ENCODE data around the gene SF3B4. TPM values are rescaled to one million over a fixed set of nuclear protein-coding genes. Genes with fewer than 3 reads are reported as not detected.

The SF3B4 gene
- total and polyA plus RNA-seq, 2 of the 8 experiments (the other 6 are each of a cell fraction or from before 2014, with no cell fraction given): 81.1 to 122 TPM

DNA sequence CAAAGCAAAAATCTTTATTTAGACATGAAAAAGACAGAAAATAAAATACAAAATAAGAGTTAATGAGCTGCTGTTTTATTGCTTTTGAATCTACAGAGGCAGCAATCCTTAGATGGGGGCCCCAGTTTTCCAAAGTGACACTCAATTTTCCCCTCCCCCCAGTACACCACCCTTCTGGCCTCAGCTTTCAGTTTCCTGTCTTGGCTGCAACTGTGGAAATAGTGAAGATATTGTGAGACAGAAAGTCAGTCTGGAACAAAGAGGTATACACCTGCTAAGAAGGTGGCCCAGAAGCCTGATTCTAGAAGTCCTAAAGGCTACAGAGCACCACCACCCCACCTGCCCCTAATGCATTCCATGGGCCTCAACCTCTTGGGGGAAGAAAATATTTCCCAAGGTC is 10.2 kb upstream of the SF3B4 start:
- DNase-seq (ENCODE audit: low read depth in 1 of 2, low spot score in 2 of 2): no peak
- H3K56ac ChIP-seq (replicated peaks; ENCODE audit: insufficient read length, low read depth, low read length): no peak overlapping the region
- CTCF ChIA-PET (ENCODE audit: partially characterized antibody): interaction anchor here (0.7 to 2.3 kb wide), 4 partner anchors 22 to 250 kb away, joined by 3 to 6 read pairs (median 4); no protein-coding TSS in a partner anchor

More for the DNA sequence above, 10.2 kb upstream of the SF3B4 start:
- Histone ChIP-seq H3K27ac (ENCODE audit: low read depth, low read length) (no peak overlapping the region), H3K4me1 (replicated peaks in 1 of 4; ENCODE audit: control insufficient read depth in 3 of 4, insufficient read depth in 4 of 4, low read length in 3 of 4) (peaks cover 5 to 22% (median 13%) of the 10 kb centered on the region in 4 experiments), H2AFZ (ENCODE audit: low read length) (no peak overlapping the region), H4K20me1 (replicated peaks in 1 of 2; ENCODE audit: control insufficient read depth in 1 of 2, insufficient read depth in 2 of 2, low read length in 2 of 2) (no peaks in the 10 kb centered on the region), H2BK12ac (ENCODE audit: low read depth, low read length) (peak overlapping the region; percentile 52; the same call in 1 of the 2 replicates), H3K79me2 (ENCODE audit: control insufficient read depth in 1 of 2, insufficient read depth in 2 of 2, low read length in 2 of 2) (no peaks in the 10 kb centered on the region), H4K5ac (ENCODE audit: insufficient read length, low read depth, low read length) (no peak overlapping the region), H3K79me1 (ENCODE audit: low read depth, low read length) (no peaks in the 10 kb centered on the region), H3K27me3 (replicated peaks in 1 of 4; ENCODE audit: control insufficient read depth in 3 of 4, extremely low read depth in 1 of 4, insufficient read depth in 3 of 4, low read length in 3 of 4) (no peaks in the 10 kb centered on the region), H3K9me3 (ENCODE audit: insufficient read depth in 2 of 2, low read depth in 1 of 2, low read length in 1 of 2) (no peaks in the 10 kb centered on the region), H3K23me2 (ENCODE audit: low read depth, low read length) (peaks cover 2% of the 10 kb centered on the region; the same call in 1 of the 2 replicates), H3K23ac (ENCODE audit: insufficient read length) (no peak overlapping the region), H3K18ac (ENCODE audit: extremely low read depth, low read length) (no peak overlapping the region; the same call in 1 of the 2 replicates), H3K4me2 (ENCODE audit: insufficient read depth in 1 of 2, low read depth in 2 of 2, low read length in 2 of 2) (peak overlapping the region; percentile 64 to 77; a peak in 3 of 4 replicates), H3K9ac (replicated peaks in 1 of 4; ENCODE audit: extremely low read depth in 1 of 4, low read depth in 3 of 4, low read length in 3 of 4) (no peak overlapping the region; a peak in 1 of 7 replicates), H4K8ac (ENCODE audit: extremely low read depth, insufficient read depth, low read length) (no peak overlapping the region), H2AK5ac (ENCODE audit: low read depth, low read length) (no peak overlapping the region), H2BK5ac (ENCODE audit: low read depth, low read length) (0 out of 2 replicates have a peak overlapping the region, but pooled peaks have one; percentile 60), H2BK20ac (ENCODE audit: low read length) (no peak overlapping the region), H2BK15ac (ENCODE audit: low read length) (no peak overlapping the region), H3K36me3 (ENCODE audit: control insufficient read depth in 2 of 4, insufficient read depth in 4 of 4, low read length in 3 of 4) (no peaks in the 10 kb centered on the region), H2BK120ac (replicated peaks; ENCODE audit: low read depth, low read length) (no peak overlapping the region), H3K4me3 (ENCODE audit: extremely low read depth in 1 of 4, insufficient read depth in 2 of 4, low read depth in 3 of 4, low read length in 4 of 4) (peak overlapping the region in 1 of 4 experiments; percentile 55; a peak in 3 of 8 replicates), H4K91ac (replicated peaks; ENCODE audit: insufficient read length, low read length) (peak overlapping the region; percentile 45), H3K4ac (replicated peaks; ENCODE audit: insufficient read length, low read depth, low read length) (no peak overlapping the region), H3K14ac (ENCODE audit: insufficient read length) (no peak overlapping the region)
- TF ChIP-seq YY1 (IDR thresholded peaks at IDR 0.05; ENCODE audit: low read depth, low read length) (no peak), BCL11A (IDR thresholded peaks at IDR 0.05; ENCODE audit: low read depth in 2 of 2, low read length in 2 of 2) (no peak)
- no peak for FAIRE-seq
- POLR2A ChIA-PET (ENCODE audit: partially characterized antibody): interaction anchor here (0.6 to 5.8 kb wide), 13 partner anchors 8 to 227 kb away, joined by 3 to 65 read pairs (median 3); partner anchors contain the start of gene SF3B4

Data from H1 (cell line).